Measurements from ENCODE around the gene SPX. TPM values are rescaled to one million over a fixed set of nuclear protein-coding genes. Genes with fewer than 3 reads are reported as not detected.

The SPX gene
- total and polyA plus RNA-seq, 11 donors, result 1.8 to 20.0 (median 12.8) TPM

DNA sequence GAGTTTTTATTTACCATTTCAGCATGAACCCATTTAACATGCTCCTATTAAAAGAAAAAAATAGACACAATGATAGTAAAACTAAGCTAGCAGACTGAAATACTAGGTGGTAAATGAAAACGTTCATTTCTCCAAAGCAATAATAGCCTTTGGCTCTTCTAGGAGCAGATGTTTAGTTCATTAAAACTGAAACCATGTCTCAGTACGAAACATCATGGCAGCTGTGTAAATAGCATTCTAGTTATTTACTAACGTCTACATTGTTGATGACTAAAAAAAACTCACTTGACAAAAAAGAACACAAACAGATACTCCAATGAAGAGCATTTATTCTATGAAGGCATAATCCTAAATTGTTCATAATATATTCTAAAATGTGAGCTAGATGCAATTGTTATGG, 42.6 kb upstream of the SPX start:
- WGBS, 4 donors, result 64 to 80% (median 67%) methylated on average over 3 of the region's 3 CpGs
- Histone ChIP-seq H3K4me1 (no peaks in the 10 kb centered on the region), H3K9me3 (no peaks in the 10 kb centered on the region), H3K27me3 (no peaks in the 10 kb centered on the region), H3K4me3 (no peak overlapping the region), H3K36me3 (peaks cover 0 to 98% (median 89%) of the 10 kb centered on the region in 9 donors), H3K27ac (no peak overlapping the region)
- no peak for ATAC-seq
- intact Hi-C loops (cut with DNase I), result no loop called here
- no peak for DNase-seq
- TF ChIP-seq POLR2A (IDR thresholded peaks at IDR 0.05), result no peak

GRCh38 chr12:21485998-21486397, 40.1 kb upstream of the SPX start:
- Histone ChIP-seq H3K9me3 (no peaks in the 10 kb centered on the region), H3K4me3 (no peak overlapping the region), H3K27ac (no peak overlapping the region), H3K36me3 (peaks cover 3 to 98% (median 90%) of the 10 kb centered on the region in 9 donors), H3K27me3 (no peaks in the 10 kb centered on the region), H3K4me1 (no peaks in the 10 kb centered on the region)
- ATAC-seq (no peak), DNase-seq (no peak)
- TF ChIP-seq CTCF (IDR thresholded peaks at IDR 0.05) (no peak), POLR2A (IDR thresholded peaks at IDR 0.05) (no peak)
- intact Hi-C loops (cut with DNase I), result no loop called here

DNA sequence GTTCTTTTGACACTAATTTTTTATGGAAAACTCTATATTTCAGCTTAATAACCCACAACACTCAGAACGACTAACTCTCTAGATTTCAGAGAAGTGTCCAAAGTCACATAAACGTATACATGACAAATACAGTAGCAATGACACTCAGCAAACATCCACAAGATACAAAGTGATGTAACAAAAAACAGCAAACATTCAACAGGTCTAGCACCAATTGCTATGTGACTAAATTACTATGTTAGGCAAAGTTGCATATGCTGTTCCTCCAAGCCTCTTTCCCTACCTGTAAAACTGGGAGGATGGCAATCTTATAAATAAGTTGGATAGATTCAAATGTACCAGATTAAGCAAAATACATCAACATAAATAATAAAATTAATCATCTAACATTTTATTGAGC, 26.3 kb upstream of the SPX start:
- no peak for DNase-seq
- Histone ChIP-seq H3K27me3 (no peaks in the 10 kb centered on the region), H3K4me1 (peaks cover 8 to 50% (median 38%) of the 10 kb centered on the region in 12 donors), H3K9me3 (no peaks in the 10 kb centered on the region), H3K27ac (peak overlapping the region in 8 of 12 donors; percentile 7 to 90 (median 88)), H3K4me3 (peak overlapping the region in 10 of 12 donors; percentile 5 to 97 (median 88)), H3K36me3 (peaks cover 0 to 46% (median 39%) of the 10 kb centered on the region in 9 donors)
- 43 to 65% (median 52%) methylated on average over 2 of the region's 2 CpGs for WGBS, 4 donors
- intact Hi-C loops (cut with DNase I), result loop anchor here in 9 of 10 donors (5.0 to 10.0 kb wide), 6 partner anchors 62 to 185 kb away; partner anchors contain the start of genes LDHB (in 4 of the 9) and PYROXD1 (in 3 of the 9)
- TF ChIP-seq CTCF (IDR thresholded peaks at IDR 0.05) (no peak), POLR2A (IDR thresholded peaks at IDR 0.05) (no peak)
- no peak for ATAC-seq

DNA sequence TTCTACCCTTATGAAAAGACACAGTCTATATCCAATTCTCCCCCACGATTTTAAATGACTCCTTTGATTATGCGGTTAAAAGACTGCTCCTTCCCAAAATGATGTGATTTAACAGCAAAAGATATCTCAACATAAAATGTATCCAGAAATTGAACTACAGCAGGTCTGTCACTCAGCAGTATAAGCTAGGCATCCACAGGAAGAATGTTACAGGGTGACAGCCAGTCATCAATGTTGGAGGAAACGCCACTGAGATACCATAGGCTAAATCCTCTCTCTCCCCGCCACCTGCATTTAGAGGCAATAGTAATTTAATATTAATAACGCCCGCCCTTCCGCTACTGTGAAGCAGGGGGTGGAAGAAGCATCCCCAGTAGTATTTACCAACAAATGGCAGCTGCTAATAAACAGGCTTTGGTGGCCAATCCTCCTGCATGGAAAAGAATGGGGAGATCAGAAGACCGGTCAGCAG, 25.3 kb upstream of the SPX start:
- H3K4me3 ChIP-seq, result peak overlapping the region; percentile 77 to 97 (median 90)
- H3K4me1 ChIP-seq, result peaks cover 8 to 55% (median 44%) of the 10 kb centered on the region in 12 donors
- peaks cover 0 to 35% (median 29%) of the 10 kb centered on the region in 9 donors for H3K36me3 ChIP-seq
- no peak for ATAC-seq
- WGBS, 4 donors, result 3 to 10% (median 6%) methylated on average over 7 to 8 of the region's 8 CpGs
- no peak for DNase-seq
- no peaks in the 10 kb centered on the region for H3K27me3 ChIP-seq
- TF ChIP-seq CTCF (IDR thresholded peaks at IDR 0.05), result no peak
- no peak for TF ChIP-seq POLR2A (IDR thresholded peaks at IDR 0.05)
- intact Hi-C loops (cut with DNase I), result loop anchor here in 7 of 10 donors (5.0 to 10.0 kb wide), 6 partner anchors 64 to 184 kb away; partner anchors contain the start of genes LDHB (in 3 of the 7) and PYROXD1 (in 3 of the 7)
- H3K27ac ChIP-seq, result peak overlapping the region; percentile 14 to 91 (median 88)
- no peaks in the 10 kb centered on the region for H3K9me3 ChIP-seq
